Natural killer cell (primary cell): ENCODE data around the gene ZC3H6. TPM values are rescaled to one million over a fixed set of nuclear protein-coding genes. Genes with fewer than 3 reads are reported as not detected.

Experiments
- ATAC-seq, 3 donors: fragments of 150-1000 bp in 2 of 3; fragments of 200-7000 bp in 1 of 3; cut with Tn5 transposase; 1 replicate in 1 of 3; 2 replicates in 2 of 3; pipeline ENCODE4 v1.10.0; 2021; ENCODE audit warnings: mild to moderate bottlenecking in 2 of 3, moderate library complexity in 2 of 3
- DNase-seq, 2 donors: peaks; one replicate each; pipeline versions ENCODE4 v3.0.0 to v3.0.0-alpha.2; 2013 to 2021; ENCODE audit warnings: mixed read lengths in 1 of 2
- H3K27ac ChIP-seq: one replicate; pipeline ENCODE4 v1.5.1; 2013; ENCODE audit warnings: mild to moderate bottlenecking, low read length
- H3K27me3 ChIP-seq: one replicate; pipeline ENCODE4 v1.6.1; 2013; ENCODE audit warnings: low read length; ENCODE audit not compliant: control insufficient read depth, insufficient read depth
- H3K36me3 ChIP-seq: one replicate; pipeline ENCODE4 v1.6.1; 2013; ENCODE audit warnings: low read length; ENCODE audit not compliant: control insufficient read depth, insufficient read depth
- H3K4me1 ChIP-seq: one replicate; pipeline ENCODE4 v1.6.1; 2013; ENCODE audit warnings: low read length; ENCODE audit not compliant: control insufficient read depth, insufficient read depth
- H3K4me3 ChIP-seq: one replicate; pipeline ENCODE4 v1.5.1; 2013; ENCODE audit warnings: low read length
- H3K9me3 ChIP-seq: one replicate; pipeline ENCODE4 v1.6.1; 2013; ENCODE audit warnings: low read length; ENCODE audit not compliant: control insufficient read depth, insufficient read depth
- H3K27ac Mint-ChIP-seq, 2 donors: one replicate each; pipeline ENCODE4 v1.8.0; 2022; ENCODE audit warnings: mild to moderate bottlenecking in 2 of 2, mixed read lengths in 2 of 2, moderate library complexity in 1 of 2
- H3K27me3 Mint-ChIP-seq, 2 donors: one replicate each; pipeline ENCODE4 v1.8.0; 2022; ENCODE audit warnings: low read depth in 2 of 2, mixed read lengths in 2 of 2
- H3K36me3 Mint-ChIP-seq: one replicate; pipeline ENCODE4 v1.8.0; 2022; ENCODE audit warnings: mixed read lengths
- H3K4me1 Mint-ChIP-seq, 2 donors: one replicate each; pipeline ENCODE4 v1.8.0; 2022; ENCODE audit warnings: mixed read lengths in 2 of 2
- H3K4me3 Mint-ChIP-seq: one replicate; pipeline ENCODE4 v1.8.0; 2022; ENCODE audit warnings: mild to moderate bottlenecking, moderate library complexity, mixed read lengths
- H3K9me3 Mint-ChIP-seq, 2 donors: one replicate each; pipeline ENCODE4 v1.8.0; 2022; ENCODE audit warnings: mixed read lengths in 2 of 2
- WGBS: methylation state at CpG from one replicate; pipeline ENCODE4 v1.1.7; 2013; ENCODE audit warnings: missing lambda C conversion rate; ENCODE audit not compliant: insufficient coverage; 5-methylcytosine and 5-hydroxymethylcytosine counted together
- intact Hi-C: fragments of 100-400 bp; cut with micrococcal nuclease; formaldehyde crosslinking; loops from one replicate; pipeline ENCODE4 v1.14.2; 2022
- total RNA-seq, 4 donors: library from RNA; stranded (reverse); fragments of 120-200 nt in 1 of 4; gene quantifications; one replicate each; pipeline versions ENCODE4 v1.2.3 to v1.2.4, GENCODE V29; 2013 to 2022
- TF ChIP-seq, protein P1 (sequence below): fragments of 200-600 bp; IDR thresholded peaks from one replicate; pipeline ENCODE4 v1.8.0; 2022; ENCODE audit warnings: antibody characterized with exemption

Gene ZC3H6
- total RNA-seq, 3 donors from 2014 or later (not counting 1 experiment from before 2014, with no cell fraction given), result 13.1 to 17.3 (median 15.3) TPM

DNA sequence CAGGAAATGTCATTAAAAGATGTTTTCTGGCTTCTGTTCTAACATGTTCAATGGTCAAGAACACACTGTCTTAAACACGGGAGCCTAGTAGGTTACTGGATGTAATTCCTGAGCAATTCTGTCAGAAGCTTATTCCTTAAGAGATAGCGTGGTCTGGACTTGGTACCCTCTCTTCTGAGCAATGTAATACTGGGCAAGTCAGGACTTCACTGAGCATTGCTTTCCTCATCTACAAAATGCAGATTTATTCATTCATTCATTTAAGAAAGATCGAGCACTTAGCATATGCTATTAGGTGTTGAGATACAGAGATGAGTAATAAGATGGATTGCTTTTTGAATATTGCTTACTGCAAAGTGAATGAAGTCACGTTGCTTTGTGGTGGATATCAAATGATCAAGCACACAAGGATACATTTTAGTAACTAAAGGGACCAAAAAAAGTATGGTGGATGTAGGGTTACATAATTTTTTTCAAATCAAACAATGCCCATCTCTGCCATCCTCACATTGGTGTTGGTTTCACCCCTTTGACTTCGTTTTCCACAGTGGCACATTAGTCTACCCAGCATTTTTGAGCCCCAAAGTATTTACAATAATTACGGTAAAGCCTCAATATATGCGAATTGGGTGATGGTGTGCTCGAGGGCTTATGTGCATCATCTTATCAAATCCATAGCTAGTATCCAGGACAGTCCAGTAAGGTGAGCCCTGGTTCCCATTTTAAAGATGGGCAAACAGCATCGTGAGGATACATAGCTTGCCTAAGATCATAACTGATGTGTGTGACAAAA is 65.3 kb downstream of the ZC3H6 start:
- Mint-ChIP-seq H3K4me3 (no peak overlapping the region), H3K36me3 (no peaks in the 10 kb centered on the region), H3K9me3 (no peaks in the 10 kb centered on the region), H3K27ac (no peak overlapping the region), H3K4me1 (peaks cover 0 to 3% of the 10 kb centered on the region in 2 donors), H3K27me3 (peaks cover 5 to 15% of the 10 kb centered on the region in 2 donors)
- Histone ChIP-seq H3K4me3 (no peak overlapping the region), H3K9me3 (no peaks in the 10 kb centered on the region), H3K4me1 (no peaks in the 10 kb centered on the region), H3K27ac (no peak overlapping the region), H3K27me3 (no peaks in the 10 kb centered on the region), H3K36me3 (no peaks in the 10 kb centered on the region)
- DNase-seq (no peak), ATAC-seq (no peak)
- TF ChIP-seq, protein P1, sequence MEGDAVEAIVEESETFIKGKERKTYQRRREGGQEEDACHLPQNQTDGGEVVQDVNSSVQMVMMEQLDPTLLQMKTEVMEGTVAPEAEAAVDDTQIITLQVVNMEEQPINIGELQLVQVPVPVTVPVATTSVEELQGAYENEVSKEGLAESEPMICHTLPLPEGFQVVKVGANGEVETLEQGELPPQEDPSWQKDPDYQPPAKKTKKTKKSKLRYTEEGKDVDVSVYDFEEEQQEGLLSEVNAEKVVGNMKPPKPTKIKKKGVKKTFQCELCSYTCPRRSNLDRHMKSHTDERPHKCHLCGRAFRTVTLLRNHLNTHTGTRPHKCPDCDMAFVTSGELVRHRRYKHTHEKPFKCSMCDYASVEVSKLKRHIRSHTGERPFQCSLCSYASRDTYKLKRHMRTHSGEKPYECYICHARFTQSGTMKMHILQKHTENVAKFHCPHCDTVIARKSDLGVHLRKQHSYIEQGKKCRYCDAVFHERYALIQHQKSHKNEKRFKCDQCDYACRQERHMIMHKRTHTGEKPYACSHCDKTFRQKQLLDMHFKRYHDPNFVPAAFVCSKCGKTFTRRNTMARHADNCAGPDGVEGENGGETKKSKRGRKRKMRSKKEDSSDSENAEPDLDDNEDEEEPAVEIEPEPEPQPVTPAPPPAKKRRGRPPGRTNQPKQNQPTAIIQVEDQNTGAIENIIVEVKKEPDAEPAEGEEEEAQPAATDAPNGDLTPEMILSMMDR, result no peak
- 93% methylated on average over 9 of the region's 9 CpGs for WGBS
- intact Hi-C loops, result no loop called here

DNA sequence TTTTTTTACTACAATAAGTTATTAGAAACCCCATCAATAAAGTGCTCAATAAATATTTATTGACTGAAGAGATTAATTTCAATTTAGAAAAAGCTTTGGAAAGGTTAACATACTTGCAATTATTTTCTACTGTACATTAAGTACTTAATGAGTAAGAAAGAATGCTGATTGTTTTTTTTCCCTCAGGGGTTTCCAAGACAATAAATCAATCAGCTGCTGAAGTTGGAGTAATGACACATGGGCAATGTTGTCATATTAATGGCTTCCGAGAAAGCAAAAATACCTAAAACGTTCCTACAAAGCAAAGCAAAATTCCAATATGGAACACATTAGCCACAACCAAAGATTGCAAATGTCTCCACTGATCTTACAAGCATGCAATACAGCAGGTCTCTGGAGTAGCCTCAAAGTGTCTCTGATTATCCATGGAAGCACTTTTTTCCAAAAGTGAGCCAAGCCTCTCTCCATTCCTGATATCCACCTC is 66.7 kb downstream of the ZC3H6 start:
- Histone ChIP-seq H3K4me3 (no peak overlapping the region), H3K27ac (no peak overlapping the region), H3K36me3 (no peaks in the 10 kb centered on the region), H3K27me3 (no peaks in the 10 kb centered on the region), H3K4me1 (no peaks in the 10 kb centered on the region), H3K9me3 (no peaks in the 10 kb centered on the region)
- ATAC-seq, result no peak
- peaks cover 0 to 2% of the 10 kb centered on the region in 2 donors for H3K9me3 Mint-ChIP-seq
- peaks cover 5 to 15% of the 10 kb centered on the region in 2 donors for H3K27me3 Mint-ChIP-seq
- no peaks in the 10 kb centered on the region for H3K36me3 Mint-ChIP-seq
- intact Hi-C loops, result no loop called here
- no peak for DNase-seq
- H3K27ac Mint-ChIP-seq, result no peak overlapping the region
- peaks cover 0 to 4% of the 10 kb centered on the region in 2 donors for H3K4me1 Mint-ChIP-seq
- no peak overlapping the region for H3K4me3 Mint-ChIP-seq
- WGBS, result 83% methylated on average over 2 of the region's 2 CpGs
- TF ChIP-seq, protein P1, result no peak

DNA sequence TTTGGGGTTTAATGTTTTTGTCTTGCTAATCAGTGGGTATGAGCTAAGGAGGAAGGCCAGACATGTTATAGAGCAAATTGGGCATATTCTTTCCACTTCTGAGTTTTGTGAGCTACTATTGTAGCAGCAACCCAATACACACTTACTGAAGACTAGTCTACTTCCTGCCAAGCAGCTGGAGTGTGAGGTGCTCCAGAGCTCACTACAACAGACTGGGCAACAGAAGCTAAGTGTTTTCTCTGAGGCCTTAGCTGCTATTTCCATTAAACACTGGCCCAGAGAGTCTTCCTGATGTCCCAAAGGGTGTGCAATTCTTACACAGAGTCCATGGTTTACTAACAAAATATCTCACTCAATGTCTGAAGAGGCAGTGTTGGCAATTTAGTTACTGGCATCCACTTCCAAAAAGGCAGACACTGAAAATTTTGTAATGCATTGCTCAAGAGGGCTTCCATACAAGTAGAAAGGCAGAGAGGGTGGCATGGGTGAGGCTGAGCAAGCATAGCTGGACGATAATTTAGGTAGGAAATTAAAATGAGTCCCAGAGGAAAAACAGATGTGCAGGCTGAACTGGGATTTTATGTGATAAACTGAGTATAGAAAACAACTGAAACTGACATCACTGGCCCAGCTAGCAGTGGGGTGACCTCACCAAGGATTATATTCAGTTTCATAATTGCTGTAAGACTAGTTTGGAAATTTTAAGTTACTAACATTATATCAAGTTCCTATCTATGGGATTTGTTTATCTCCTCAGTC is 68.6 kb downstream of the ZC3H6 start:
- no peaks in the 10 kb centered on the region for H3K36me3 ChIP-seq
- Mint-ChIP-seq H3K27me3 (peaks cover 5 to 15% of the 10 kb centered on the region in 2 donors), H3K27ac (no peak overlapping the region), H3K4me1 (peaks cover 0 to 4% of the 10 kb centered on the region in 2 donors), H3K36me3 (no peaks in the 10 kb centered on the region), H3K9me3 (peaks cover 0 to 2% of the 10 kb centered on the region in 2 donors), H3K4me3 (no peak overlapping the region)
- TF ChIP-seq, protein P1, result no peak
- intact Hi-C loops, result no loop called here
- ATAC-seq (no peak), DNase-seq (no peak)
- H3K9me3 ChIP-seq, result no peaks in the 10 kb centered on the region
- H3K27ac ChIP-seq, result no peak overlapping the region
- H3K27me3 ChIP-seq, result no peaks in the 10 kb centered on the region
- H3K4me1 ChIP-seq, result no peaks in the 10 kb centered on the region
- H3K4me3 ChIP-seq, result no peak overlapping the region
- WGBS, result 56% methylated on average over 1 of the region's 1 CpG
